Tibial nerve (tissue), 4 donors: ENCODE measurements around the gene MXRA8. TPM values are rescaled to one million over a fixed set of nuclear protein-coding genes. Genes with fewer than 3 reads are reported as not detected.
A peak's percentile ranks its signal among the peaks of the same experiment; 100 is the strongest.

Source experiments
- DNase-seq, 2 donors: peaks; one replicate each; pipeline ENCODE4 v3.0.0-alpha.2; 2019; ENCODE audit warnings: low spot score in 2 of 2
- H3K27ac ChIP-seq, 4 donors: fragments of 200-600 bp; sonication (generic) in 3 of 4; one replicate each; pipeline ENCODE4 v1.5.1; 2017 to 2019; ENCODE audit warnings: mild to moderate bottlenecking in 1 of 4
- H3K27me3 ChIP-seq, 2 donors: fragments of 200-600 bp; sonication (generic) in 1 of 2; one replicate each; pipeline versions ENCODE4 v1.5.1 to v1.6.0; 2017 to 2019
- H3K36me3 ChIP-seq, 3 donors: fragments of 200-600 bp; sonication (generic); one replicate each; pipeline ENCODE4 v1.5.1; 2018 to 2019
- H3K4me1 ChIP-seq, 4 donors: fragments of 200-600 bp; sonication (generic) in 3 of 4; one replicate each; pipeline ENCODE4 v1.5.1; 2017 to 2019
- H3K4me3 ChIP-seq, 4 donors: fragments of 200-600 bp; sonication (generic) in 3 of 4; one replicate each; pipeline ENCODE4 v1.5.1; 2017 to 2019; ENCODE audit warnings: mild to moderate bottlenecking in 1 of 4, moderate library complexity in 1 of 4
- H3K9me3 ChIP-seq, 4 donors: fragments of 200-600 bp; sonication (generic) in 3 of 4; one replicate each; pipeline ENCODE4 v1.5.1; 2017 to 2019
- CTCF ChIP-seq, 5 experiments: fragments of 200-600 bp in 3 of 5; fragments of 450-650 bp in 2 of 5; sonication (generic) in 3 of 5; IDR thresholded peaks; one replicate each; pipeline ENCODE4 v1.5.1; 2016 to 2019; ENCODE audit warnings: antibody characterized with exemption in 5 of 5, mild to moderate bottlenecking in 3 of 5, moderate library complexity in 2 of 5
- EP300 ChIP-seq, 2 donors: sonication (generic); formaldehyde crosslinking; IDR thresholded peaks; one replicate each; pipeline ENCODE4 v1.6.1; 2017; ENCODE audit warnings: antibody characterized with exemption in 2 of 2, mild to moderate bottlenecking in 1 of 2
- POLR2A ChIP-seq, 2 donors: fragments of 450-650 bp; IDR thresholded peaks; one replicate each; pipeline ENCODE4 v1.6.1; 2017; ENCODE audit warnings: antibody characterized with exemption in 2 of 2, mild to moderate bottlenecking in 2 of 2, moderate library complexity in 2 of 2
- WGBS, 2 donors: methylation state at CpG; one replicate each; pipeline ENCODE4 v1.1.5; 2018; 5-methylcytosine and 5-hydroxymethylcytosine counted together
- total RNA-seq, 4 donors: library from RNA; depleted of rRNA; stranded (reverse); fragments of >200 nt; gene quantifications; one replicate each; pipeline ENCODE4 v1.1.0, GENCODE V29; 2016

Gene MXRA8
- total RNA-seq, 4 donors from 2014 or later: 351 to 659 (median 448) TPM

GRCh38 chr1:1308756-1309250 is 49.6 kb downstream of the MXRA8 start:
- Histone ChIP-seq H3K27me3 (no peaks in the 10 kb centered on the region), H3K9me3 (no peaks in the 10 kb centered on the region), H3K36me3 (peaks cover 0 to 43% (median 5%) of the 10 kb centered on the region in 3 donors), H3K4me3 (peak overlapping the region; percentile 60 to 94 (median 85)), H3K4me1 (peaks cover 8 to 52% (median 44%) of the 10 kb centered on the region in 4 donors), H3K27ac (peak overlapping the region; percentile 86 to 98 (median 94))
- TF ChIP-seq EP300 (IDR thresholded peaks at IDR 0.05) (no peak), POLR2A (IDR thresholded peaks at IDR 0.05) (peak in 1 of 2 donors; percentile 10)
- 0 to 2% methylated on average over 13 to 15 of the region's 66 CpGs for WGBS, 2 donors
- DNase-seq: no peak

- WGBS, 2 donors: 0 to 1% methylated on average over 39 to 40 of the region's 131 CpGs
- peaks cover 0 to 36% (median 0%) of the 10 kb centered on the region in 3 donors for H3K36me3 ChIP-seq
- TF ChIP-seq POLR2A (IDR thresholded peaks at IDR 0.05) (peak in 1 of 2 donors; percentile 13), EP300 (IDR thresholded peaks at IDR 0.05) (peak; percentile 22 to 59), CTCF (IDR thresholded peaks at IDR 0.05) (peak in 4 of 5 experiments; percentile 13 to 61 (median 34))
- H3K27ac ChIP-seq: peak within 1 kb of the TSS; percentile 86 to 98 (median 94)
- no peaks in the 10 kb centered on the region for H3K9me3 ChIP-seq
- H3K4me3 ChIP-seq: peak within 1 kb of the TSS; percentile 60 to 94 (median 86)
- no peaks in the 10 kb centered on the region for H3K27me3 ChIP-seq
- peaks cover 8 to 59% (median 47%) of the 10 kb centered on the region in 4 donors for H3K4me1 ChIP-seq
- peak; percentile 87 to 91 for DNase-seq
Measured at GRCh38 chr1:1307923-1308755, 50.2 kb downstream of the MXRA8 start, which contains the start of the genes ACAP3 and PUSL1. TSS of gene ACAP3 (minus strand) at chr1:1307930. CDS start at chr1:1307815, 115 bp downstream. TSS of gene PUSL1 (plus strand) at chr1:1308597. CDS start at chr1:1308644, 47 bp downstream.

- no peaks in the 10 kb centered on the region for H3K9me3 ChIP-seq
- no peaks in the 10 kb centered on the region for H3K27me3 ChIP-seq
- peak overlapping the region; percentile 60 to 94 (median 86) for H3K4me3 ChIP-seq
- 0 to 1% methylated on average over 17 to 41 of the region's 83 CpGs for WGBS, 2 donors
- H3K36me3 ChIP-seq: peaks cover 0 to 29% (median 0%) of the 10 kb centered on the region in 3 donors
- H3K27ac ChIP-seq: peak overlapping the region; percentile 84 to 98 (median 88)
- H3K4me1 ChIP-seq: peaks cover 8 to 60% (median 47%) of the 10 kb centered on the region in 4 donors
- DNase-seq: no peak
- TF ChIP-seq CTCF (IDR thresholded peaks at IDR 0.05) (no peak), POLR2A (IDR thresholded peaks at IDR 0.05) (no peak), EP300 (IDR thresholded peaks at IDR 0.05) (no peak)
Measured at GRCh38 chr1:1307261-1307922, 51.0 kb downstream of the MXRA8 start.

GRCh38 chr1:1306661-1307260 is 51.6 kb downstream of the MXRA8 start:
- Histone ChIP-seq H3K4me3 (peak overlapping the region; percentile 60 to 94 (median 86)), H3K27ac (peak overlapping the region in 3 of 4 donors; percentile 75 to 98 (median 84)), H3K27me3 (no peaks in the 10 kb centered on the region), H3K36me3 (peaks cover 0 to 23% (median 0%) of the 10 kb centered on the region in 3 donors), H3K9me3 (no peaks in the 10 kb centered on the region), H3K4me1 (peaks cover 8 to 60% (median 47%) of the 10 kb centered on the region in 4 donors)
- WGBS, 2 donors: 21 to 32% methylated on average over 20 to 21 of the region's 27 CpGs
- DNase-seq: no peak
- TF ChIP-seq EP300 (IDR thresholded peaks at IDR 0.05) (no peak), POLR2A (IDR thresholded peaks at IDR 0.05) (no peak), CTCF (IDR thresholded peaks at IDR 0.05) (no peak)

- H3K27ac ChIP-seq: peak overlapping the region in 3 of 4 donors; percentile 75 to 84 (median 81)
- 15 to 16% methylated on average over 10 of the region's 11 CpGs for WGBS, 2 donors
- no peak for DNase-seq
- TF ChIP-seq EP300 (IDR thresholded peaks at IDR 0.05) (no peak), CTCF (IDR thresholded peaks at IDR 0.05) (no peak), POLR2A (IDR thresholded peaks at IDR 0.05) (no peak)
- peaks cover 0 to 17% (median 0%) of the 10 kb centered on the region in 3 donors for H3K36me3 ChIP-seq
- peaks cover 8 to 60% (median 47%) of the 10 kb centered on the region in 4 donors for H3K4me1 ChIP-seq
- peak overlapping the region; percentile 22 to 94 (median 86) for H3K4me3 ChIP-seq
- no peaks in the 10 kb centered on the region for H3K9me3 ChIP-seq
- no peaks in the 10 kb centered on the region for H3K27me3 ChIP-seq
Measured at GRCh38 chr1:1306070-1306660, 52.2 kb downstream of the MXRA8 start.
